Lower leg skin (tissue), 3 donors: Measurements from ENCODE around the gene OIT3.

Source experiments
- POLR2A ChIP-seq, 2 donors: fragments of 450-650 bp; IDR thresholded peaks; one replicate each; pipeline ENCODE4 v1.6.1; 2016 to 2017; ENCODE audit warnings: antibody characterized with exemption in 2 of 2, mild to moderate bottlenecking in 1 of 2, moderate library complexity in 1 of 2
- TF ChIP-seq, protein P1 (sequence below), 3 donors: fragments of 450-650 bp; IDR thresholded peaks; one replicate each; pipeline ENCODE4 v1.5.1; 2016; ENCODE audit warnings: antibody characterized with exemption in 3 of 3, mild to moderate bottlenecking in 3 of 3, moderate library complexity in 2 of 3

DNA sequence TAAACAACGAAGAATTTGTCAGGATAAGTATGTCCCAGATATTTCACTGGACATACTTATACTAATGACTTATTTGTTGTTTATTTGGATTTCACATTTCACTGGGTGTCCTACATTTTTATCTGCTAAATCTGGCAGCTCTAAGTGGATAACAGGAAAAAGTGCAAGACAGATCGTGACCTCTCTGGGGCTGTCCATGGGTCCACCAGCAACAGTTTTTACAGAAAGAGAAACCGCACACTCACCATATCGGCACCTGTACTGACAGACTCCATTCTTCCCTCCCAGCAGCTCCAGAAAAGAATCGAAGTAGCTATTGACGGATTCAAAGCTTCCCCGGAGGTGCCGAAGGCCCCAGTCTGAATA is 60.7 kb downstream of the OIT3 start:
- TF ChIP-seq, protein P1, sequence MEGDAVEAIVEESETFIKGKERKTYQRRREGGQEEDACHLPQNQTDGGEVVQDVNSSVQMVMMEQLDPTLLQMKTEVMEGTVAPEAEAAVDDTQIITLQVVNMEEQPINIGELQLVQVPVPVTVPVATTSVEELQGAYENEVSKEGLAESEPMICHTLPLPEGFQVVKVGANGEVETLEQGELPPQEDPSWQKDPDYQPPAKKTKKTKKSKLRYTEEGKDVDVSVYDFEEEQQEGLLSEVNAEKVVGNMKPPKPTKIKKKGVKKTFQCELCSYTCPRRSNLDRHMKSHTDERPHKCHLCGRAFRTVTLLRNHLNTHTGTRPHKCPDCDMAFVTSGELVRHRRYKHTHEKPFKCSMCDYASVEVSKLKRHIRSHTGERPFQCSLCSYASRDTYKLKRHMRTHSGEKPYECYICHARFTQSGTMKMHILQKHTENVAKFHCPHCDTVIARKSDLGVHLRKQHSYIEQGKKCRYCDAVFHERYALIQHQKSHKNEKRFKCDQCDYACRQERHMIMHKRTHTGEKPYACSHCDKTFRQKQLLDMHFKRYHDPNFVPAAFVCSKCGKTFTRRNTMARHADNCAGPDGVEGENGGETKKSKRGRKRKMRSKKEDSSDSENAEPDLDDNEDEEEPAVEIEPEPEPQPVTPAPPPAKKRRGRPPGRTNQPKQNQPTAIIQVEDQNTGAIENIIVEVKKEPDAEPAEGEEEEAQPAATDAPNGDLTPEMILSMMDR (IDR thresholded peaks at IDR 0.05): no peak
- TF ChIP-seq POLR2A (IDR thresholded peaks at IDR 0.05): no peak
